Kidney epithelial cell (primary cell): Measurements from ENCODE around the gene HEPACAM. TPM values are rescaled to one million over a fixed set of nuclear protein-coding genes. Genes with fewer than 3 reads are reported as not detected.

ENCODE experiments used
- DNase-seq: peaks from one replicate; pipeline ENCODE4 v3.0.0-alpha.2; 2010; ENCODE audit warnings: low read depth
- H3K27me3 ChIP-seq: 2 replicates; pipeline ENCODE4 v1.6.0; 2011; ENCODE audit warnings: low read length; ENCODE audit not compliant: control insufficient read depth, insufficient read depth
- H3K36me3 ChIP-seq: 2 replicates; pipeline ENCODE4 v1.5.1; 2011; ENCODE audit warnings: low read length; ENCODE audit not compliant: control insufficient read depth, insufficient read depth
- H3K4me3 ChIP-seq: 2 replicates; pipeline ENCODE4 v1.5.1; 2011; ENCODE audit warnings: low read depth, mild to moderate bottlenecking, control low read depth, low read length
- total RNA-seq: library from RNA; depleted of rRNA; stranded (reverse); fragments of >200 nt; gene quantifications from 2 replicates; pipeline ENCODE4 v1.2.3, GENCODE V29; 2015
- TF ChIP-seq, protein P1 (sequence below): IDR thresholded peaks from 2 replicates; pipeline ENCODE4 v1.5.1; 2011; ENCODE audit warnings: mild to moderate bottlenecking, moderate library complexity, low read length, control low read depth, inconsistent platforms; ENCODE audit not compliant: insufficient read depth, poor library complexity, severe bottlenecking

The HEPACAM gene
- total RNA-seq, 1 donor from 2014 or later = 0.17 TPM

DNA sequence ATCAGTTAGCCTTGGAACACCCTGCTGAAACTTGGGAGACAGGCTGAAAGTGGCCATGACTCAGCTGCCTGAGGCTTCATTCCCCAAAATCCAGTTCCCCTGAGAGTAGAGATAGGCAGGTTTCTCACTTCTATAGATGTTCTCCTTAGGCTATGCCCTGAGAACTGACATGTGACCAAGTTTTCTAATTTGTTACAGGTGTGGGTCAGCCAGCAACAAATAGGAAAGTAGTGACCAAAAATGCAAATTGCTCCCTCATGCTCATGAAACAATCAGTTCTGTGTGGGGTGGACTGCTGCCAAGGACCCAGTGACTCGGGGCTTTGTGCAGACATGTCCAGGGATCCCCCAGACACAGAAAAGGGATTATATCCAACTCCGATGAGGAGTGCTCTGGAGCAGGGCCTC is 10.9 kb upstream of the HEPACAM start:
- no peaks in the 10 kb centered on the region for H3K36me3 ChIP-seq
- no peak overlapping the region for H3K4me3 ChIP-seq
- TF ChIP-seq, protein P1, sequence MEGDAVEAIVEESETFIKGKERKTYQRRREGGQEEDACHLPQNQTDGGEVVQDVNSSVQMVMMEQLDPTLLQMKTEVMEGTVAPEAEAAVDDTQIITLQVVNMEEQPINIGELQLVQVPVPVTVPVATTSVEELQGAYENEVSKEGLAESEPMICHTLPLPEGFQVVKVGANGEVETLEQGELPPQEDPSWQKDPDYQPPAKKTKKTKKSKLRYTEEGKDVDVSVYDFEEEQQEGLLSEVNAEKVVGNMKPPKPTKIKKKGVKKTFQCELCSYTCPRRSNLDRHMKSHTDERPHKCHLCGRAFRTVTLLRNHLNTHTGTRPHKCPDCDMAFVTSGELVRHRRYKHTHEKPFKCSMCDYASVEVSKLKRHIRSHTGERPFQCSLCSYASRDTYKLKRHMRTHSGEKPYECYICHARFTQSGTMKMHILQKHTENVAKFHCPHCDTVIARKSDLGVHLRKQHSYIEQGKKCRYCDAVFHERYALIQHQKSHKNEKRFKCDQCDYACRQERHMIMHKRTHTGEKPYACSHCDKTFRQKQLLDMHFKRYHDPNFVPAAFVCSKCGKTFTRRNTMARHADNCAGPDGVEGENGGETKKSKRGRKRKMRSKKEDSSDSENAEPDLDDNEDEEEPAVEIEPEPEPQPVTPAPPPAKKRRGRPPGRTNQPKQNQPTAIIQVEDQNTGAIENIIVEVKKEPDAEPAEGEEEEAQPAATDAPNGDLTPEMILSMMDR = no peak
- no peaks in the 10 kb centered on the region for H3K27me3 ChIP-seq
- no peak for DNase-seq

DNA sequence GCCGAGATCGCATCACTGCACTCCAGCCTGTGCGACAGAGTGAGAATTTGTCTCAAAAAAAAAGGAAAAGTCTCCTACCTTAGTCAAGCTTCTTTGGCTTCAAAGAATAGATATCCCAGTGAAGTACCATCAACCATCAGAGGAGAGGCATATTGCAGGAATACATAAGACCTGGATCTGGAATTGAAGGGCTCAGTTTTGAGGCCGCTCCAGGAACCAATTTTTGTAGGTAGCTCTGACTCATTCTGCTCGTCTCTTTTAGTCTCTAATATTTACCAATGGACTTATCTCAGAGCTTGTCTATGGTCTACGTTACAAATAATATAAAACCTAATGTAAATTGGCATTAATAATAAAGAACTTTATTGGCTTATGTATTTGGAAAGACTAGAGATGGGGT is 10.0 kb upstream of the HEPACAM start:
- Histone ChIP-seq H3K4me3 (no peak overlapping the region), H3K27me3 (no peaks in the 10 kb centered on the region), H3K36me3 (no peaks in the 10 kb centered on the region)
- no peak for DNase-seq
- TF ChIP-seq, protein P1 = no peak

DNA sequence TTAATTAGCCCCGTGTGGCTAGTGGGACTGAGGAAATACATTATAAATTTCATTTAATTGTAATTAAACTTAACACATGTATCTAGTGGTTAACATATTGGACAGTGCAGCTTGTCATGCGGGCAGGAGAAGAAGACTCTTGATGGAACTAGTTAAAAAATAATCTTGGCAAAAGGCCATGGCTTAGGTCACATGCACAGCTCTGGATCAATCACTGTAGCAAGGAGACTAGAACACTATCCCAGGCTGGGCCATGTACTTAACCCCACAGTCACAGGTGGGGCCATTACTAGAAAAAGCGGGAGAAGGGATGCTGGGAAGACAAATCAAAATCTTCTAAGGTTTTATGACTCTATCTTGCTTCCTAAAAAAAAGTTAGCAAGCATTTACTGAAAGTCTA is 8.7 kb upstream of the HEPACAM start:
- no peak for DNase-seq
- H3K27me3 ChIP-seq = no peaks in the 10 kb centered on the region
- TF ChIP-seq, protein P1 = no peak

DNA sequence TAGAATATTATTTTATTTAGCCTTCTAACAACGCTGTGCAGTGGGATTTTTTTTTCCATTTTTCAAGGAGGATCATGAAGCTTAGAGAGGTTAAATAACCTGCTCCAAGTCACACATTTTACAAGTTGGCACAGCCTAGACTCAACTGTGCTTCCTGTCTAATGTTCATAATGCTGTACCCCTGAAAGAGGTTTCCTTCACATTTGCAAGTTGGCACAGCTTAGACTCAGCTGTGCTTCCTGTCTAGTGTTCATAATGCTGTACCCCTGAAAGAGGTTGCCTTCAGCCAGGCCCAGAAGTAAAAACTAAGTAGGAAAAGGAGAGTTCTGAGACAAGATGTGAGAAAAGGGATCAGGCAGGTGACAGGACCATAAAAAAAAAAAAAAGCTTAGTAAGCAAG is 7.9 kb upstream of the HEPACAM start:
- Histone ChIP-seq H3K4me3 (no peak overlapping the region), H3K36me3 (no peaks in the 10 kb centered on the region), H3K27me3 (no peaks in the 10 kb centered on the region)
- no peak for DNase-seq
- TF ChIP-seq, protein P1 = no peak

More for the DNA sequence above, 8.7 kb upstream of the HEPACAM start:
- no peak overlapping the region for H3K4me3 ChIP-seq
- H3K36me3 ChIP-seq = no peaks in the 10 kb centered on the region

DNA sequence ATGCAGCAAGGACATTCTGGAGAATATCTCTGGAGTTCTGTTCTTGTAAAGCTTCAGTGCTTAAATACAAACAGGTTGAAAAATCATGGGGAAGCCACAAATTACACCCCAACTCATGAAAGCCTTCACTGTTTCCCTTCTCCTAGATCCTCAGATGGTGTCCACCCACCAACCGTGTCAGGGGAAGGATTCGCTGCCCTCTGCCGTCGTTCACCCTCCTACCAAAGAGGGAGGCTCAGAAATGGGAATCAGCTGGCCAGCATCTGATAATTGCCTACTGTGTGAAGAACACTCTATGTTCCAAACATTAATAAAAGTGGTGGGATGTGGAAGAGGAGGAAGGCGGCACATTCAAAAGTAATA is 7.4 kb upstream of the HEPACAM start:
- H3K27me3 ChIP-seq = no peaks in the 10 kb centered on the region
- no peak for DNase-seq
- no peak overlapping the region for H3K4me3 ChIP-seq
- no peaks in the 10 kb centered on the region for H3K36me3 ChIP-seq
- TF ChIP-seq, protein P1 = no peak

DNA sequence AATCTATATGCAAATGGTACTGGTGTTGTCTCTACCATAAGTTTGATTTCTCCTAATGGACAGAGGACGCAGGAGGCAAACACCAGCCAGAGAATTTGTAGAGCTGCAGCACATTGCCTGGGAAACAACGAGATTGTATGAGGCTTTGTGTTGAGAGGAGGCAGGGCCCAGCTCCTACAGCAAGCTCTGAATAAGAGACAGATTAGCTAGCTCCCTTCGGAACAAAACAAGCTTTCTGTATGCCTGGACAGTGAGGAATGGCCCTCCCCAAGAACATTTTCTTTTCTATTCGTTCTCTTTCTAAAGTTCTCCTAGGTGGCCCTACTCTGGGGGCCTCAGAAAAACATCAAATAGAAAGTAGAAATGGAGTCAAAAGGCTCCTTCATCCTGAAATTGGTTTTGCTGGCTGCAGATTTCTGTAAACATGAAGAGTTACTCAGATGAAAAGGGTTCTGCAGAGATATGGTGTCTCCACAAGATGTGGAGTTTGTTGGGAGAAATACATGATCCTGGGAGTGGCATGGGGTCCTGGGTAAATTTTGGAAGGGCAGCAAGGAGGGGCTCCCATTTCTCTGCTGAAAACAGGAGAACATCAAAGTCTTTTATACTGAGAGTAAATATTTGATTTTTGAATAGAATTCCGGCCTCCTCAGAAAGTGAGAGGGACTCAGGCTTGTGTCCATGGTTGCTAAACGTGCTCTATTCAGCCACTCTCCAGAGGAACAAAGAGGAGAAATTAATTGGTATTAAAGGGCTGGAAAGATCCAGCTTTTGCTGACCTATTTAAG is 6.8 kb upstream of the HEPACAM start:
- H3K36me3 ChIP-seq = no peaks in the 10 kb centered on the region
- H3K27me3 ChIP-seq = no peaks in the 10 kb centered on the region
- DNase-seq = no peak
- no peak overlapping the region for H3K4me3 ChIP-seq
- TF ChIP-seq, protein P1 = no peak
